ENCODE measurements around the gene SPTBN1. TPM values are rescaled to one million over a fixed set of nuclear protein-coding genes. Genes with fewer than 3 reads are reported as not detected.
A peak's percentile ranks its signal among the peaks of the same experiment; 100 is the strongest.

SPTBN1 gene
- total and polyA plus RNA-seq, 2 experiments from 2014 or later: 58.1 to 204 TPM

GRCh38 chr2:54677476-54678265 is 221.5 kb downstream of the SPTBN1 start:
- Mint-ChIP-seq H3K9me3 (no peaks in the 10 kb centered on the region), H3K27ac (no peak overlapping the region), H3K36me3 (ENCODE audit: low read depth) (no peaks in the 10 kb centered on the region), H3K4me1 (peaks cover 13% of the 10 kb centered on the region), H3K4me3 (no peak overlapping the region), H3K27me3 (ENCODE audit: insufficient read depth, low read depth, poor library complexity) (peaks cover 9% of the 10 kb centered on the region)
- Histone ChIP-seq H4K20me1 (replicated peaks; ENCODE audit: insufficient read depth) (no peaks in the 10 kb centered on the region), H3K9me2 (ENCODE audit: insufficient read depth) (no peaks in the 10 kb centered on the region), H3K79me2 (replicated peaks; ENCODE audit: insufficient read depth) (no peaks in the 10 kb centered on the region), H3K4me1 (ENCODE audit: insufficient read depth) (peaks cover 8% of the 10 kb centered on the region), H2AFZ (peak overlapping the region; percentile 59; the same call in 1 of the 2 replicates), H3K4me3 (no peak overlapping the region), H3K4me2 (no peak overlapping the region), H3K27me3 (ENCODE audit: insufficient read depth) (no peaks in the 10 kb centered on the region), H3K36me3 (ENCODE audit: insufficient read depth) (no peaks in the 10 kb centered on the region), H3K27ac (ENCODE audit: low read depth) (no peak overlapping the region), H3F3A (replicated peaks; ENCODE audit: low read depth) (no peaks in the 10 kb centered on the region)
- no peak for DNase-seq (ENCODE audit: low spot score)
- TF ChIP-seq CTCF (conservative IDR thresholded peaks at IDR 0.05; ENCODE audit: low read depth in 2 of 2) (peak; percentile 14 to 22; a peak in 2 of 4 replicates), STAT1 (IDR thresholded peaks at IDR 0.05; ENCODE audit: unreplicated experiment) (no peak), EZH2 (IDR thresholded peaks at IDR 0.05; ENCODE audit: low read depth, unreplicated experiment) (no peak), ZNF331 (CRISPR knock-in tag; IDR thresholded peaks at IDR 0.05; ENCODE audit: low read depth) (no peak), JUNB (IDR thresholded peaks at IDR 0.05; ENCODE audit: unreplicated experiment) (no peak), ETS1 (IDR thresholded peaks at IDR 0.05) (no peak), REST (IDR thresholded peaks at IDR 0.05; ENCODE audit: unreplicated experiment) (no peak), CREB1 (CRISPR knock-in tag; IDR thresholded peaks at IDR 0.05; ENCODE audit: low read depth) (no peak), EZH2phosphoT487 (IDR thresholded peaks at IDR 0.05; ENCODE audit: unreplicated experiment) (no peak)
- no peak for ATAC-seq

Data from GM23338 (cell line).